Spinal cord (tissue), 10 donors: ENCODE results near the gene DKC1. TPM values are rescaled to one million over a fixed set of nuclear protein-coding genes. Genes with fewer than 3 reads are reported as not detected.

Experiments
- DNase-seq, 6 donors: peaks; one replicate each; pipeline versions ENCODE4 v3.0.0 to v3.0.0-alpha.2; 2013 to 2015; ENCODE audit warnings: low spot score in 6 of 6, low read depth in 4 of 6
- H3K27ac ChIP-seq: one replicate; pipeline ENCODE4 v1.5.1; 2013; ENCODE audit warnings: low read depth, low read length, control low read depth
- H3K27me3 ChIP-seq: one replicate; pipeline ENCODE4 v1.6.1; 2013; ENCODE audit warnings: low read length; ENCODE audit not compliant: control insufficient read depth, insufficient read depth
- H3K36me3 ChIP-seq: one replicate; pipeline ENCODE4 v1.6.1; 2013; ENCODE audit warnings: low read length; ENCODE audit not compliant: control insufficient read depth, insufficient read depth
- H3K4me1 ChIP-seq: one replicate; pipeline ENCODE4 v1.6.1; 2013; ENCODE audit warnings: low read length; ENCODE audit not compliant: control insufficient read depth, insufficient read depth
- H3K4me3 ChIP-seq: one replicate; pipeline ENCODE4 v1.5.1; 2013; ENCODE audit warnings: low read depth, low read length, control low read depth
- H3K9me3 ChIP-seq: one replicate; pipeline ENCODE4 v1.6.1; 2013; ENCODE audit warnings: low read length; ENCODE audit not compliant: control insufficient read depth, insufficient read depth
- whole genome bisulfite sequencing: methylation state at CpG from one replicate; pipeline ENCODE4 v1.1.5; 2013; ENCODE audit warnings: missing lambda C conversion rate; ENCODE audit not compliant: insufficient coverage; 5-methylcytosine and 5-hydroxymethylcytosine counted together
- polyA plus RNA-seq, 2 donors: library from polyadenylated mRNA; unstranded; fragments of 120-200 nt; gene quantifications; one replicate each; pipeline ENCODE4 v1.2.1, GENCODE V29; 2013; ENCODE audit not compliant: insufficient read length in 2 of 2
- total RNA-seq, 2 donors: library from RNA; depleted of rRNA in 1 of 2; stranded (reverse); fragments of 120-200 nt in 1 of 2; fragments of >200 nt in 1 of 2; gene quantifications; one replicate each; pipeline versions ENCODE4 v1.2.3 to v1.2.4, GENCODE V29; 2013 to 2014
- donor health status: healthy.

Gene DKC1
- total and polyA plus RNA-seq, 4 donors = 20.1 to 42.4 (median 34.0) TPM

DNA sequence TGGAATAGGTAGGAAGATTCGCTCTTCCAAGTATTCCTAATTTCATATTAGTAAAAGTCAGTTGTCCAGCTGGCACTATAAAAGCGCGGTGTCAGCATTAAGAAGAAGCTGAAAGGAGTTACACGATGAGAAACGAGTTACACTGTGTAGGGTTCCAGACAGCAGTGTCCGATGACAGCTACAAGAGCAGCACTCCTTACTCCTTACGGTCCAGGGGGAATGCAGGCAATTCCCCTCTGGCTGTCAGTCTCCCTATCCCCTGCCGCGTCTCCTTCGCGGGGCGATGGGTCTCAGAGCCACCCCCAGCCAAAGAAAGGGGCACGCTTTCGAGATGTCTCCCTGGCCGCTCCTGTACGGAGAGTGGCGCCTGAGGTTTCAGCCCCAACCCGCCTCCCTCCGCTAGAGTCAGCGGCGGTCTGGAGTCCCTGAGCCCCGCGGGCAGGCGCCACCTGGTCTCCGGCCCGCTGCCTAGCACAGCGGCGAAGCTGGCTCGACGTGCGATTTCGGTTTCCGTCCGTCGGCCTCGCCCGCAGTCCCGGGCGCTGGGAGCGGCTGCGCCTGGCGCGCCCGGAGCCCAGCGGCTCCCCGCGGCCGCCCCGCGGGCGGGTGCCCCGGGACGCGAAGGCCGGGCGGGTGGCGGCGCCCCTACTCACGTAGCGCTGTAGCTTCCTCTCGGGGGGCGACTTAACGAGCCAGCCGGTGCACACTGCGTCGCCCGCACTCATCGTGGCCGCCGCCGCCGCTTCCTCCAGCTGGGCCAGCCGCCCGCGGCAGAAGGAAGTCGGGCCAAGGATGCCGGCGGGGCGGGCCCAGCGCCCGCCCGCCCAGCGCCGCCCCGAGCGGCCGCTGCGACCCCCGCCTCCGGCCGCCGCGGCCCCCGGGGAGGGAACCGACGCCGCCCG, 12.1 kb upstream of the DKC1 start, which contains the start of gene GAB3:
Gene GAB3, minus strand, starts transcription at position 777 of the 902 bp plus-strand sequence. Its CDS starts 52 bp downstream, at position 725.
- 17% methylated on average over 87 of the region's 98 CpGs for WGBS
- Histone ChIP-seq H3K4me1 (peaks cover 2% of the 10 kb centered on the region), H3K4me3 (peak within 1 kb of the TSS; percentile 41), H3K27me3 (peaks cover 20% of the 10 kb centered on the region), H3K9me3 (no peaks in the 10 kb centered on the region), H3K27ac (peak within 1 kb of the TSS; percentile 57), H3K36me3 (no peaks in the 10 kb centered on the region)
- peak in 2 of 6 donors; percentile 9 to 25 for DNase-seq

DNA sequence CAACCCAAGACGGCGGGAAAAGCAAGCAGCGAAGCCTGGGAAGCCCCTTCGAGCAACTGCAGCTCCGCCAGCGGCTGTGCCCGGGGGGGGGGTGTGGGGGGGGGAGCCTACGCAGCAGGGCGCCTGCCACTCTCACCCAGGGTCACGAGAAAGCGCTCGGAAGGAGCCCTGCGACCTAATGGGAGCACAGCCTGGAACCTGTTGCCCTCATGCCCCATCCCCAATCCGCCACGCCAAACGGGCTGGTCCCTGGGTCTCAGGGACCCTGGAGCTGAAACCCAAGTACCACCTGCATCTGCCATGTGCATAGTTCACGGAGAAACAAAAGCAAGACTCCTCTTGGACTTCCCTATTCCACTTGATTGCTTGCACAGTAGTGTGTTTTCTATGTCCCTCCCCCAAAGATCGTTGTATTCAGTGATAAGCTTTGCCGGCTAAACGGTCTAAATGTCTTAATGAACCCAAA, 11.4 kb upstream of the DKC1 start:
- 41% methylated on average over 9 of the region's 20 CpGs for WGBS
- Histone ChIP-seq H3K36me3 (no peaks in the 10 kb centered on the region), H3K4me3 (no peak overlapping the region), H3K9me3 (no peaks in the 10 kb centered on the region), H3K27ac (no peak overlapping the region), H3K27me3 (peaks cover 20% of the 10 kb centered on the region), H3K4me1 (peaks cover 2% of the 10 kb centered on the region)
- DNase-seq = no peak

- 67% methylated on average over 8 of the region's 9 CpGs for WGBS
- no peak overlapping the region for H3K4me3 ChIP-seq
- H3K9me3 ChIP-seq = no peaks in the 10 kb centered on the region
- no peaks in the 10 kb centered on the region for H3K36me3 ChIP-seq
- DNase-seq = no peak
- peaks cover 20% of the 10 kb centered on the region for H3K27me3 ChIP-seq
- peaks cover 2% of the 10 kb centered on the region for H3K4me1 ChIP-seq
- no peak overlapping the region for H3K27ac ChIP-seq
These were observed 10.9 kb upstream of the DKC1 start for GRCh38 chrX:154751669-154752271.

DNA sequence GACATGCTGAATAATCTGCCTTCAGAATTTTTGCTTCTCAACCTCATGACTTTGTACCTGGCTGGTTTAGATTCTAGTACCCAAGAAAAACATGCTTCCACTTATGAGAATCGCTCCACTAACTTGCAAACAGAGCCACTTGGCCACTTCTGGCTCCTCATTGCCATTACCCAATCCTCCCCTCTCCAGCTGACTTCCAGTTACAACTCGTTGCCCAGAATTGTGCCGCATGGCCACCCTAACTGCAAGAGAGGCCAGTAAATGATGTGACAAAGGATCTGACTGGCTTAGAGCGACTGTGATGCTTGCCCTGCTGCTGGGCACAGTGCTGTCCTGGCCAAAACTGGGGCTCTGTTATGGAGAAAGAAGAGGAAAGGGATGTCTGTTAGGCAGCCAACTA, 4.0 kb upstream of the DKC1 start:
- WGBS = 70% methylated on average over 4 of the region's 4 CpGs
- Histone ChIP-seq H3K36me3 (no peaks in the 10 kb centered on the region), H3K4me3 (no peak overlapping the region), H3K27ac (no peak overlapping the region), H3K27me3 (no peaks in the 10 kb centered on the region), H3K4me1 (peaks cover 2% of the 10 kb centered on the region), H3K9me3 (no peaks in the 10 kb centered on the region)
- DNase-seq = no peak

GRCh38 chrX:154761977-154762536, 607 bp upstream of the DKC1 start:
- peaks cover 2% of the 10 kb centered on the region for H3K36me3 ChIP-seq
- H3K27me3 ChIP-seq = no peaks in the 10 kb centered on the region
- peaks cover 4% of the 10 kb centered on the region for H3K4me1 ChIP-seq
- H3K4me3 ChIP-seq = peak overlapping the region; percentile 47
- no peaks in the 10 kb centered on the region for H3K9me3 ChIP-seq
- DNase-seq = peak in 2 of 6 donors; percentile 10 to 51
- H3K27ac ChIP-seq = peak overlapping the region; percentile 54
- 35% methylated on average over 3 of the region's 11 CpGs for WGBS

DNA sequence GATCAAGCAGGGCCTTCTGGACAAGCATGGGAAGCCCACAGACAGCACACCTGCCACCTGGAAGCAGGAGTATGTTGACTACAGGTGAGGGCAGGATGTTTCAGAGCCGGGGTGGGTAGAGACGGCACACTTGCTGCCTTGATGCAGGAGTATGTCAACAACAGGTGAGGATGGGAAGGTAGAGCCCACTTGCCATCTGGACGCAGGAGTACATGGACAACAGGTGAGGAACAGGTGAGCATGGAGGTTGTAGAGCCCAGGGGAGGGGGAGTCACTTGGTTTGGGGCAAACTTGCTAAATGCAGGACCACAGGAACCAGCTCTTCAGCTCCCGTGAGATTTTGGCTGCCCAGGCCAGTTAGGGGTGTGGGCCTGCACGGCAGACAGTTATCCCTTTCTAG, 12.0 kb downstream of the DKC1 start:
- H3K9me3 ChIP-seq = peaks cover 2% of the 10 kb centered on the region
- no peak overlapping the region for H3K27ac ChIP-seq
- H3K36me3 ChIP-seq = peaks cover 15% of the 10 kb centered on the region
- H3K4me1 ChIP-seq = no peaks in the 10 kb centered on the region
- no peak for DNase-seq
- 82% methylated on average over 4 of the region's 5 CpGs for WGBS
- H3K4me3 ChIP-seq = no peak overlapping the region
- H3K27me3 ChIP-seq = no peaks in the 10 kb centered on the region

GRCh38 chrX:154775419-154776349, 13.0 kb downstream of the DKC1 start:
- peaks cover 2% of the 10 kb centered on the region for H3K9me3 ChIP-seq
- H3K27me3 ChIP-seq = no peaks in the 10 kb centered on the region
- DNase-seq = no peak
- H3K27ac ChIP-seq = no peak overlapping the region
- WGBS = 80% methylated on average over 10 of the region's 15 CpGs
- H3K4me3 ChIP-seq = no peak overlapping the region
- no peaks in the 10 kb centered on the region for H3K4me1 ChIP-seq
- H3K36me3 ChIP-seq = peaks cover 16% of the 10 kb centered on the region

DNA sequence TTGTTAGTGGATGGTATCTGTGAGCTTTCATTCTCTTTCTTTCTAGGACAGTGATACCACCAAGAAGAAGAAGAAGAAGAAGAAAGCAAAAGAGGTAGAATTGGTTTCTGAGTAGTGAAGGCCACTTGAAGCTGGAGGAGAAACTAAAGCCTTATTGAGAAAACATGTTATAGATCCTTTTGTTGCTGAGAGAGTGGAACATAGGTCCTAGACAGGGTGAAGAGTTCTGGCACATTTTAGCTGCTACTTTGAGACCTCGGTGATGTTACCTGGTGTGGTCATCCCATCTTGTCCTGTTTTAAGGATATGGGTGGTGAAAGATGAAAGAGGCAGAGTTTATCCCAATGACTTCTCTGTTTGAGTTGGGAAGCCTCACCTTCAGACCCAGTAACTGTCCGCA, 14.1 kb downstream of the DKC1 start:
- H3K9me3 ChIP-seq = peaks cover 2% of the 10 kb centered on the region
- peaks cover 19% of the 10 kb centered on the region for H3K36me3 ChIP-seq
- H3K4me3 ChIP-seq = no peak overlapping the region
- no peak overlapping the region for H3K27ac ChIP-seq
- H3K27me3 ChIP-seq = no peaks in the 10 kb centered on the region
- no peaks in the 10 kb centered on the region for H3K4me1 ChIP-seq
- WGBS = 60% methylated on average over 1 of the region's 2 CpGs
- DNase-seq = no peak

- peaks cover 12% of the 10 kb centered on the region for H3K36me3 ChIP-seq
- no peaks in the 10 kb centered on the region for H3K9me3 ChIP-seq
- no peak for DNase-seq
- H3K4me3 ChIP-seq = no peak overlapping the region
- WGBS = 70% methylated on average over 3 of the region's 4 CpGs
- H3K4me1 ChIP-seq = no peaks in the 10 kb centered on the region
- H3K27ac ChIP-seq = no peak overlapping the region
- H3K27me3 ChIP-seq = no peaks in the 10 kb centered on the region
These were observed 16.6 kb downstream of the DKC1 start for GRCh38 chrX:154779261-154779660.
